Cerebellar cortex (tissue), 1 donor: ENCODE measurements around the gene OR10G4.
"Not testable (repeated sequence)": the region's sequence is repeated elsewhere in the genome, so short reads cannot be mapped to it uniquely, and the experiment has no call there.

Source experiments
- DNase-seq: peaks from one replicate; pipeline ENCODE4 v3.0.0-alpha.2; 2015; ENCODE audit warnings: low spot score

OR10G4 gene

DNA sequence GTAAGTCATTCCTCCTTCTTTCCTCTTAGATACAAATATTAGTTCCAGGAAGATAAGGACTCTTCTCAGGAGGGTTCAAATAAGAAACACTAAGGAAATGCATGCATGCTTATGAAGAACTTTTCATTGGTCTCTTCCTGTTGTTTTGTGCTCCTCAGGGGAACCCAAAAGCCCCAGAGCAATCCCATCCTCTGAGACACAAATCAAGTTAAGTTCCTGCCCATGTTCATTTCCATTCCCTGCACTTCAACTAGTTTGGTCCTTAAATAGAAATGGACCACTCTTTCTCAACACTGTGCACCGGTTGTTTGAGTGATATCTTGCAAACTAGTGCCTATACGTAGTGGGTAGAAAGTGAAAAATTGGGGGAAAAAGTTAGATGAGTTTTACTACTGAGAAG lies at the start of gene OR10G4:
Gene OR10G4, plus strand, starts transcription at position 301 of the 400 bp plus-strand sequence. CDS start 2,578 bp downstream, outside the sequence.
- no peak for DNase-seq

DNA sequence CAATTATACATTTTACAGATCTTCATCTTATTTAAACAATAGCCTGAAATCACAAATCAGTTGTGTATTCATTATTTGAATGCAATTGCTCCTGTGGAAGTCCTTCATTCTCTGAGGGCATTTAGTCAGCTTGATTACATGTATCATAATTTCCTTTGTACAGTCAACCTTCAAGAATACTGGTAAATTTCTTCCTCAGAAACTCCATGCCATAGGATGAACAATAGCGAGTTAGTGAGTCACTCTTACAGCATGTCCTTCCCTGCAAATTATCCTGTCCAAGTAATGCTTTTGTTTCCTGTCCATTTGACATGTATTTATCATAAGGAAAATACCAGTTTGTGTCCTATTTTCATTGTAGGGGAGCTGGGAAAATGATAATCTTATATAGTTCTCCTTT lies 39.0 kb upstream of the OR10G4 start:
- no peak for DNase-seq

GRCh38 chr11:123976770-123977560 lies 35.8 kb upstream of the OR10G4 start:
- no peak for DNase-seq

DNA sequence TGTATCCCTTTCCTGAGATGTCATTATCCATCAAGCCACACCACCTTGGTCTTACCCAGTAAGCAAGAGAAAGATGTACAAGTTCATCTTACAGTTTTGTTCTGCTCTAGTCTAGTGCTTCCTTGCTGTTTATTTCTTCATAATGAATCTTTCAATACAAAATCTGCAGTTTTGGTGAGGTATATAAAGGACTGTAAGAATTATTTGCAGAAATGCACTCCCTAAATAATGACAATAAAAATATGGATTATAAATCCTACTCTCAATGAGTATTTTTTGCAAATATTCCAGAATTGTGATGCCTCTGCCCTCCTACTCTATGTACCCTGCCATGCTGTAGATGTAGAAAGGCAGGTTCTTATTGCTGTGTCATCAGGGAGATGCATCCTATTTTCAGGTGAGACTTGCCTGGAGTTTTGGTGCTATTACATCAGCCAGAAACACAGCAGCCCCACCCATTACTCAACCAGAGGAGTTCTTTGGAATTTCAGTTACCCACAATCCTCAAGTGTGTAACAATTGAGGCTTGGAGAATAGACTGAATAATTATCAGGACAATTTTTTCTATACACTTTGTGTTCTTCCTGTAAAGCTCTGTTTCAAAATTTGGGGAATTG lies 35.0 kb upstream of the OR10G4 start, which contains the start of gene OR10S1:
Gene OR10S1, minus strand, starts transcription at position 51 of the 617 bp plus-strand sequence. CDS start 117 bp downstream, outside the sequence.
- DNase-seq, result no peak

GRCh38 chr11:123979311-123979710 lies 33.5 kb upstream of the OR10G4 start:
- DNase-seq, result no peak

DNA sequence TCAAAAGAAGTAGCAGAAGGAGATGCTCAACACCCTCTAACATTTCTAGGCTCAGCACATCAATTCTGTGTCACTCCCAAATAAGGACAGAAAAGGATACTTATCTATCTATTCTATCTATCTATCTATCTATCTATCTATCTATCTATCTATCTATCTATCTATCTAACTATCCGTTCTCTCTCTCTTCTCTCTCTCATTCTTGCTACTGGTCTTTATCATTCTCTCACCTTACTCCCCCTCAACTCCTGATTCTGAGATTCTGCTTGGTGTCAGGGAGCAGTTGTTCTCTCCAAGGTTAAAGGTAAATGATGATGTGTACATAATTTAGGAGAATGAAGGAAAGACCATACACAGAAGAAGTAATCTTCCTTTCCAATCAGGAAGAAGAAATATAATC lies 17.7 kb upstream of the OR10G4 start, which contains the start of gene OR10G6:
Gene OR10G6, minus strand, starts transcription at position 43 of the 400 bp plus-strand sequence. Its CDS starts 0 bp downstream, at position 43.
- no peak for DNase-seq

DNA sequence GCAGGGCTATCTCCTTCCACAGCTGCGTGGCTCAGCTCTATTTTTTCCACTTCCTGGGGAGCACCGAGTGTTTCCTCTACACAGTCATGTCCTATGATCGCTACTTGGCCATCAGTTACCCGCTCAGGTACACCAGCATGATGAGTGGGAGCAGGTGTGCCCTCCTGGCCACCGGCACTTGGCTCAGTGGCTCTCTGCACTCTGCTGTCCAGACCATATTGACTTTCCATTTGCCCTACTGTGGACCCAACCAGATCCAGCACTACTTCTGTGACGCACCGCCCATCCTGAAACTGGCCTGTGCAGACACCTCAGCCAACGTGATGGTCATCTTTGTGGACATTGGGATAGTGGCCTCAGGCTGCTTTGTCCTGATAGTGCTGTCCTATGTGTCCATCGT lies 3.0 kb downstream of the OR10G4 start:
- DNase-seq, result not testable (repeated sequence)

GRCh38 chr11:124026498-124026897 lies 13.7 kb downstream of the OR10G4 start, which contains the start of gene OR10G8:
OR10G8 (plus strand) TSS chr11:124026798; CDS start chr11:124029623, 2,825 bp downstream.
- no peak for DNase-seq

DNA sequence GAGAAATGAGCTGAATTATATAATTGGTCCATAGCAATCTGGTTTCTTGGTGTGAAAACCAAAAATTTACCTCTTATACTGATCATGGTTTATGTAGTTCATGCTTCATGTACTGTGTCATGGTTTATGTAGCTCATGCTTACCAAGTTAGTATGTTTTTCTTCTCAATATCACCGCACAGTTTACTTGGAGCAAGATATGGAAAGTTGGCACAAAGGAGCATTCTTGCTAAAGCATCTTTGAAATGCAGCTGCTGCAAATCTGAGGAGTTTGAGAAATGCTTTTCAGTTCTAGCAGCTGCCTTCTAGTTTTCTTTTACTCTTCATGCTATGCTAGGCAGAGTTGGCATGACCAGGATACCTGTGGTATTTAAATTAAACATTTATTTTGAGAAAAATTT lies 23.9 kb downstream of the OR10G4 start:
- DNase-seq, result no peak

- DNase-seq, result no peak
These were observed 26.8 kb downstream of the OR10G4 start for GRCh38 chr11:124039557-124039956.

DNA sequence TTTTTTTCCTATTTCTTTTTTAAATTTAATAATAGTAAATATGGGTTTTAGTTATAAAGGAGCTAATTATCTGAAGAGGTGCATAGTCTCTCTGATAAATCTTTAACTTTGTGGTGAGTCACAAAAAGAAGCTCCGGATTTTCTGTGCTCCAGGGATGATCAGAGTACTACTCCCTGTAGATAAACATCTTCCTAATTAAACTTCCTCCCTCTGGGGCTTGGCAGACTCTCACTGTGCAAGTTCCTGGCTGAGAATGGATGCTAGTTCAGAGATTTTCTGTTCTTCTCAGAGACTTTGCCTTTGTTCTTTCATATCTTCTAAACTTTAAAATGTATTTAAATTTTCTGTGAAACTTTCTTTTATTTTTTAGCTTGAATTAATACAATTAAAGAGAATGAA lies 28.5 kb downstream of the OR10G4 start, which contains the start of gene OR10G7:
Gene OR10G7, minus strand, starts transcription at position 72 of the 400 bp plus-strand sequence. CDS start 2,324 bp downstream, outside the sequence.
- DNase-seq, result no peak

- no peak for DNase-seq
These were observed 30.6 kb downstream of the OR10G4 start for GRCh38 chr11:124043420-124043819.

GRCh38 chr11:124050748-124051147 lies 38.0 kb downstream of the OR10G4 start:
- DNase-seq, result no peak

DNA sequence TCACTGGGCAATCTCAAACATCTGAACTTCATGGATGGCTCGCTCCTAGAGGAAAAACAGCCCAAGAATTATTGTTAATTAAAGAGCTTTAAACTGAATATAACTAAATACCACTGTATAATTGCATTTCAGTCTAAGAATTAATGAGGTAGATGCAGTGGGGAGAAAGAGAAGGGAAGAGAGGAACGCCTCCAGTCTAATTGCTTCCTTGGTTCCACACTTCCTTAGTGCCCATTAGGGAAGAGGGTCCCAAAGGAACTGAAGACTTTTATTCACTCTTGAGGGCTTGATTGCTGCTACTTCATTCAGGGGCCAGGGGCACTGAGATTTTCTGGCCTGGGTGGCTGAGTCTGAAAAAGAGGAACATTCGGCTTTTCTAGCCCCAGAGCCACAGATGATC lies 40.2 kb downstream of the OR10G4 start:
- no peak for DNase-seq
